KOPT-K1 (cell line): ENCODE results near the gene MACROD1.
"Not testable (repeated sequence)": the region's sequence is repeated elsewhere in the genome, so short reads cannot be mapped to it uniquely, and the experiment has no call there.

Experiments used
- H3K27ac ChIP-seq: fragments of 200-600 bp; sonication (generic); 2 replicates; pipeline ENCODE4 v1.5.1; 2016; ENCODE audit warnings: antibody characterized with exemption, mild to moderate bottlenecking, low read depth, low read length; ENCODE audit not compliant: poor library complexity, severe bottlenecking
- H3K36me3 ChIP-seq: fragments of 200-600 bp; sonication (generic); 2 replicates; pipeline ENCODE4 v1.5.1; 2017; ENCODE audit warnings: antibody characterized with exemption, mild to moderate bottlenecking, low read length, moderate library complexity; ENCODE audit not compliant: insufficient read depth
- H3K9me3 ChIP-seq: fragments of 200-600 bp; sonication (generic); 2 replicates; pipeline ENCODE4 v1.5.1; 2017; ENCODE audit warnings: antibody characterized with exemption, low read length, mild to moderate bottlenecking; ENCODE audit not compliant: insufficient read depth, poor library complexity, severe bottlenecking

MACROD1 gene

DNA sequence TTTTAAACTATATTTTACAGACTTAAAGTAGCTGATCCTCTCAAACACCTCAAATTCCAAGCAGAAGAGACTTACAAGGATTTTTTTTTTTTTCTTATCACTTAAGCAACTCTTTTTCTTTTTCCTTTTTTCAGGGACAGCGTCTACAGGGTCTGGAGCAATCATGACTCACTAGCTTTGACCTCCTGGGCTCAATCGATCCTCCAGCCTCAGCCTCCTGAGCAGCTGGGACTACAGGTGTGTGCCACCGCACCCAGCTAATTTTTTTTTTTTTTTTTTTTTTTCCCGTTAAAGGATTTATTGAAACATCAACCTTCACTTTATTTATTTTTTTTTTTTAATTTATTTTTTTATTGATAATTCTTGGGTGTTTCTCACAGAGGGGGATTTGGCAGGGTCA is 4.5 kb upstream of the MACROD1 start:
- H3K9me3 ChIP-seq, result no peaks in the 10 kb centered on the region
- no peaks in the 10 kb centered on the region for H3K36me3 ChIP-seq
- no peak overlapping the region for H3K27ac ChIP-seq

DNA sequence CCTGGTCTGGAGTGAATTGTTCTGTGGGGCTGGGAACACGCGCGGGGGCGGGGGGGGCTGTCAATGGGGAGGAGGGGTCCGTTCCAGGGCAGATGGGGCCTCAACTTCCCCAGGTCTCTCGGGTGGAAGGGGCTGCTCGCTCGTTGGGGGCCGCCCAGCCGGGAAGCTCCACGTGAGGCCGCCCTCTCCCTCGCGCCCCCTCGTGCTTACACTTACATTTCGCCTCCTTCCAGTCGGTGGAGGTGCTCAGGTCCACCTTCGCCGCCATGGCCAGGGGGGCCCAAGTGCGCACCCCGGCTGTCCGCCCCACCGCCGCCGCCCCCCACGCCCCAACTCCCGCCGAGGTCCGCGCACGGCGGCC is 452 bp downstream of the MACROD1 start:
- no peaks in the 10 kb centered on the region for H3K36me3 ChIP-seq
- no peaks in the 10 kb centered on the region for H3K9me3 ChIP-seq
- peak overlapping the region; percentile 58 for H3K27ac ChIP-seq

- Histone ChIP-seq H3K36me3 (no peaks in the 10 kb centered on the region), H3K9me3 (no peaks in the 10 kb centered on the region), H3K27ac (no peak overlapping the region)
These were observed 1.3 kb downstream of the MACROD1 start for GRCh38 chr11:64164392-64165312.

GRCh38 chr11:64163951-64164350 is 2.0 kb downstream of the MACROD1 start:
- Histone ChIP-seq H3K27ac (no peak overlapping the region), H3K9me3 (no peaks in the 10 kb centered on the region), H3K36me3 (no peaks in the 10 kb centered on the region)

GRCh38 chr11:64162769-64163168 is 3.1 kb downstream of the MACROD1 start:
- H3K36me3 ChIP-seq, H3K27ac ChIP-seq, H3K9me3 ChIP-seq: not testable (repeated sequence)

GRCh38 chr11:64161037-64161436 is 4.9 kb downstream of the MACROD1 start:
- Histone ChIP-seq H3K9me3 (no peaks in the 10 kb centered on the region), H3K36me3 (no peaks in the 10 kb centered on the region; the same call in 1 of the 2 replicates), H3K27ac (no peak overlapping the region)

DNA sequence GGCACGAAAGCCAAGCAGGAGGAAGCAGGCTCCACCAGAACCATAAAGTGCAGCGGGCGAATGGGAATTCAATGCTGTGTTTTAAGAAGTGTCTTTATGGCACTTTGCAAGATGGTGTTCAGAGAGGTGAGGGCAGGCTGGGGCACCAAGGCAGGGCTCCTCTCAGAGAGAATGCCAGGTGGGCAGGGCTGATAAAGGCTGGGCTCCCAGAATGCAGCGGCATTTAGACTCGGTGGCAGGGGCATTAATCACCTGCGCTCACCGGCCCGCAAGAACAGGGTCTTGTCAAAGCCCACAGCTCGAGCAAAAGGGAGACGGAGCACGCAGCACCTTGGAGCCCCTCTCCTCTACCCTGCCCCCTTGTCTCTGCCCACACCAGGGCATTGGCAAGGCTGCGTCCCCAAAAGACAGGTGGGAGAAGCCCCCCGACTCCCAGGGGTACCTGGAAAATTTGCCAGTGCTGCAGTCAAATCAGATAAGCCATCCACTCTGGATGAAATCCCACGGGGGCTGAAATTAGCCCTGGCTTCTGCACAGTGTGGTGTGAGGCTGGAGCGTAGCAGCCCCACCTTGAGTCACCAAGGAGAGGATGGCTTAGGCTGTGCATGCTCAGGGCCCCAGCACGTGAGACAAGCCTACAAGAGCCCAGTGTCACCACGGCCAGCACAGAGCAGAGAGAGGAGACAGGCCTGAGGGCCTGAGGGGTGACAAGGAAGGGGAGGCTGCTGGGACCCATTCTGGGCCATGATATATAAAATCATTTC is 8.1 kb downstream of the MACROD1 start:
- Histone ChIP-seq H3K36me3 (no peaks in the 10 kb centered on the region; the same call in 1 of the 2 replicates), H3K27ac (no peak overlapping the region), H3K9me3 (no peaks in the 10 kb centered on the region)

GRCh38 chr11:64156235-64157011 is 9.5 kb downstream of the MACROD1 start:
- H3K36me3 ChIP-seq, result no peaks in the 10 kb centered on the region; the same call in 1 of the 2 replicates
- no peaks in the 10 kb centered on the region for H3K9me3 ChIP-seq
- H3K27ac ChIP-seq, result no peak overlapping the region

DNA sequence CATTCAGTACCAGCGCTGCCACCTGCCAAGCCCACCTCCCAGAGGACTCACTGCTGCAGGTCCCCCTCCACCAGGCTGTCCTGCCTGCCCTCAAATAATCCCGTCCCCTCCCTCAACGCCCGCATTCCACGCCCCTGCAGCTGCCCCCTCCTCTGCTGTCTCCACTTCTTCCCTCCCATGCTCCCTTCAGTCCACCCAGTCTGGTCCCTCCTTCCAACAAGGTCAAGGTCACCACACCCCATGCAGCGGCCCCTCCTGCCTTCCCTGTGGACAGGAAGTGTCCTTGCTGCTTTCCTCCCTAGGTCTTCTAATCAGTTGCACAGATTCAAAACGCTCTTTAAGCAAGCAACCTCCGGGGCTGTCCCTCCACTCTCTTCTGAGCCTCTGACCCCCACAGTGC is 12.1 kb downstream of the MACROD1 start:
- Histone ChIP-seq H3K36me3 (peaks cover 4% of the 10 kb centered on the region; the same call in 1 of the 2 replicates), H3K9me3 (no peaks in the 10 kb centered on the region), H3K27ac (no peak overlapping the region)

DNA sequence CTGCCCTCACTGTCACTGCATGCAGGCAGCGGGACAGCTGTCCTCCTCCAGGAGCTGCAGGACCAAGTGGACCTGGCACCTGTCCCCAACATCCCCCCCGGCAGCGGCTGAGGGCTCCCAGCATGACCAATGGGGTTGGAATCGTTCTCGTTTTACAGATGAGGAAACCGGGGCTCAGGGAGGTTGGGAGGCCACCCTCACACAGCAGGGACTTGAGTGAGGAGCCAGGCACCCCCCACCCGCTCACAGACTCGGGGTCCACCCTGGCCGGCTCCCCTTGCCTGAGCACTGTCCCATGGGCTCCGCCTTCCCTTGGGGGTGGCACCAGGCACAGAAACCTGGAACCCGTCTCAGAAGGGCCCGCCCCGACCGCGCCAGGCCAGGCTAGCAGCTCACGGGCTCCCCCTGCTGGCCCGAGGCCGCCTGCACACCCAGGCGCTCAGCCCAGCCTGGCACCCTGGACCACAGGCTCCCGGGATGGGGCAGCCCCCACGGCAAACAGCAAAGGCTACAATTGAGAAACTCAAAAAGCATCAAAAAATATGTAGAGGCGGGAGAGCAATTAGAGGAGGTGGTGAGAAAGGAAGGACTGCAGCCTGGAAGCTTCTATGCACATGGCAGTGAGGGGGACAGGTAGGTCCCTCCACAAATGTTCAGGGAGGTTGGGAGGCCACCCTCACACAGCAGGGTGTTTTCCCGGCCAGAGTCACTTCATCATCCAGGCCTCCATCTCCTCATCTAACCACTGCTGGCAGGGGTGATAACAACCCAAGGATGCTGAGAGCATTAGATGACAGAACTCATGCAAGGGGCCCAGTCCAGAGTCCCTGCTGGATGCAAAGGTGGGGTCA is 12.8 kb downstream of the MACROD1 start:
- H3K9me3 ChIP-seq, result no peaks in the 10 kb centered on the region
- peaks cover 4% of the 10 kb centered on the region; the same call in 1 of the 2 replicates for H3K36me3 ChIP-seq
- no peak overlapping the region for H3K27ac ChIP-seq

DNA sequence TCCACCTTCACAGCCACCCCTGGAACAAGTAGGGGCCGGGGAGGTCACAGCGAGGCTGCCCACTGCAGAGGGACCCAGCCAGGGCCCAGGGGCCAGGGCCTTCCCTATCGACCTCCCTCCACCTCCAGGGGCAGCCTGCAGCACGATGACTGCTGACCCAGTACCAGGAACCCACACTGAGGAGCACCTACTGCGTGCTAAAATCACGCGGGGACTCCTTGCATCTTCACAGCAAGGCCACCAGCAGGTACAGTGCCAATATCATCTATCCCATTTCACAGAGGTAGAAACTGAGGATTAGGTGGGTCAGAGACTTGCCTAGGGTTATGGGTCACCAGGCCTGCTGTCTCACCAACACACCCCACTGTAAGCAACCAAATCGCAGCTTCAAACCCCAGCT is 14.6 kb downstream of the MACROD1 start:
- Histone ChIP-seq H3K27ac (no peak overlapping the region), H3K9me3 (no peaks in the 10 kb centered on the region)

DNA sequence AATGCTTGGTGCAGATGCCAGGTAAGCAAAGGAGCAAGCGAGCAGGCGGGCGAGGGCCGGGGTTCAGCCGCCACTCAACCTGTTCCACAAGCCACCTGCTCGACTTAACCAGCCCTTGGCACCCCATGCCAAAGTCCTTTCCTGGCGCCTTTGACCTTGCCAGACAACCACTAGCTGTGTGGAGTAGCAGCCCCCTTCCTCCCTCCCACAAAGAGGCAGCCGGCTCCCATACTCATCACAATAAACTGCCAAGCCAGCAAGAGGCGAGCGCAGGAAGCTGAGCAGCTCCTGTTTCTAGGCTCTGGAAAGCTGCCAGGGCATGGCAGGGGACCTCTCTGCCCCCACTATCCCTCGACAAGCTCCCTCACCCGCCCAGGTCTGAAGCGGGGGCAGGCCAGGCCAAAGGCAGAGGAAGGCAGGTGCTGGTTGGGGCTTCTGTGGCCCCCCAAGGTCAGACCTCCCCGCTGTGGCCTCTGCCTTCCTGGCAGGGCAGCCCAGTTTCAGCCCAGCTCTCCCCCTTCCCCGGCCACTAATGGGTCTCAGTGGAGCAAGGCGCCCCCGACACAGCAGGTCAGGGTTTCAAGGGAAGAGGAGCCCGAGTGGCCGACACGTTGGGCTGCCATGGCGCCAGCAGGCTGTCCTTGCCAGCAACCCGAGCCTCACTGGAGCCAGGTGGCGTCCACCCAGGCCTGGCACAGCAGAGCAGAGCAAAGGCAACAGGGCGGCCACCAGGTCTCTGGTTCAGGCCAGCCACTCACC is 15.3 kb downstream of the MACROD1 start:
- Histone ChIP-seq H3K36me3 (peaks cover 4% of the 10 kb centered on the region; the same call in 1 of the 2 replicates), H3K27ac (no peak overlapping the region), H3K9me3 (no peaks in the 10 kb centered on the region)

More for the DNA sequence above, 14.6 kb downstream of the MACROD1 start:
- peaks cover 4% of the 10 kb centered on the region; the same call in 1 of the 2 replicates for H3K36me3 ChIP-seq

- Histone ChIP-seq H3K36me3 (peaks cover 4% of the 10 kb centered on the region; the same call in 1 of the 2 replicates), H3K9me3 (no peaks in the 10 kb centered on the region), H3K27ac (no peak overlapping the region)
These were observed 15.9 kb downstream of the MACROD1 start for GRCh38 chr11:64150051-64150450.
